Esophagus squamous epithelium (tissue), 5 donors: ENCODE measurements around the gene PIP5K1B. TPM values are rescaled to one million over a fixed set of nuclear protein-coding genes. Genes with fewer than 3 reads are reported as not detected.

Experiments
- DNase-seq: peaks from one replicate; lab custom pipeline; 2025; lab: John Stamatoyannopoulos, UW
- H3K27ac ChIP-seq, 4 donors: fragments of 200-600 bp; sonication (generic); one replicate each; pipeline ENCODE4 v1.5.1; 2016 to 2019; ENCODE audit warnings: mild to moderate bottlenecking in 1 of 4
- H3K27me3 ChIP-seq, 4 donors: fragments of 200-600 bp; sonication (generic); 1 replicate in 3 of 4; 2 replicates in 1 of 4; pipeline versions ENCODE4 v1.5.1 to v1.6.0; 2017 to 2021; ENCODE audit warnings: antibody characterized with exemption in 1 of 4
- H3K36me3 ChIP-seq, 3 donors: fragments of 200-600 bp; sonication (generic); one replicate each; pipeline ENCODE4 v1.5.1; 2016 to 2019
- H3K4me1 ChIP-seq, 3 donors: fragments of 200-600 bp; sonication (generic); one replicate each; pipeline ENCODE4 v1.5.1; 2017 to 2019
- H3K4me3 ChIP-seq, 4 donors: fragments of 200-600 bp; sonication (generic); 1 replicate in 3 of 4; 2 replicates in 1 of 4; pipeline ENCODE4 v1.5.1; 2016 to 2019; ENCODE audit warnings: mild to moderate bottlenecking in 2 of 4, moderate library complexity in 1 of 4
- H3K9me3 ChIP-seq, 3 donors: fragments of 200-600 bp; sonication (generic); one replicate each; pipeline ENCODE4 v1.5.1; 2016 to 2019
- CTCF ChIP-seq, 6 experiments: fragments of 450-650 bp in 4 of 6; fragments of 200-600 bp in 2 of 6; sonication (generic) in 2 of 6; IDR thresholded peaks; one replicate each; pipeline ENCODE4 v1.5.1; 2016 to 2019; ENCODE audit warnings: antibody characterized with exemption in 6 of 6, mild to moderate bottlenecking in 4 of 6, moderate library complexity in 4 of 6
- POLR2A ChIP-seq, 4 donors: fragments of 450-650 bp; IDR thresholded peaks; one replicate each; pipeline ENCODE4 v1.6.1; 2017; ENCODE audit warnings: antibody characterized with exemption in 4 of 4, mild to moderate bottlenecking in 4 of 4, moderate library complexity in 3 of 4
- WGBS, 2 donors: methylation state at CpG; one replicate each; pipeline ENCODE4 v1.1.5; 2018; 5-methylcytosine and 5-hydroxymethylcytosine counted together
- intact Hi-C: fragments of 100-400 bp; cut with DNase I; formaldehyde crosslinking; loops from one replicate; pipeline ENCODE4 v1.15.0; 2022
- total RNA-seq, 4 donors: library from RNA; depleted of rRNA; stranded (reverse); fragments of >200 nt; gene quantifications; one replicate each; pipeline ENCODE4 v1.1.0, GENCODE V29; 2016
- donor health status: DM: yes; HTN: yes; CAD: no.

Gene PIP5K1B
- total RNA-seq, 4 donors from 2014 or later: 0.38 to 0.97 (median 0.56) TPM; not detected in 1

- no peaks in the 10 kb centered on the region for H3K4me1 ChIP-seq
- H3K4me3 ChIP-seq: no peak overlapping the region
- TF ChIP-seq POLR2A (IDR thresholded peaks at IDR 0.05) (no peak), CTCF (IDR thresholded peaks at IDR 0.05) (no peak)
- peaks cover 0 to 13% (median 0%) of the 10 kb centered on the region in 4 donors for H3K27me3 ChIP-seq
- H3K9me3 ChIP-seq: no peaks in the 10 kb centered on the region
- no peaks in the 10 kb centered on the region for H3K36me3 ChIP-seq
- DNase-seq: no peak
- intact Hi-C loops: no loop called here
- H3K27ac ChIP-seq: no peak overlapping the region
- WGBS, 2 donors: 33 to 58% methylated on average over 5 of the region's 5 CpGs
These were observed 26.8 kb downstream of the PIP5K1B start for GRCh38 chr9:68731857-68732256.

- intact Hi-C loops: no loop called here
- H3K4me1 ChIP-seq: no peaks in the 10 kb centered on the region
- 64 to 73% methylated on average over 11 of the region's 11 CpGs for WGBS, 2 donors
- no peak for DNase-seq
- H3K27me3 ChIP-seq: peaks cover 0 to 13% (median 0%) of the 10 kb centered on the region in 4 donors
- no peak for TF ChIP-seq POLR2A (IDR thresholded peaks at IDR 0.05)
- H3K36me3 ChIP-seq: no peaks in the 10 kb centered on the region
- no peak overlapping the region for H3K4me3 ChIP-seq
- H3K27ac ChIP-seq: no peak overlapping the region
- H3K9me3 ChIP-seq: no peaks in the 10 kb centered on the region
These were observed 27.5 kb downstream of the PIP5K1B start for GRCh38 chr9:68732405-68733020.

GRCh38 chr9:68733021-68733405, 28.0 kb downstream of the PIP5K1B start:
- Histone ChIP-seq H3K27me3 (peaks cover 0 to 13% (median 0%) of the 10 kb centered on the region in 4 donors), H3K27ac (no peak overlapping the region), H3K4me3 (no peak overlapping the region), H3K36me3 (no peaks in the 10 kb centered on the region), H3K4me1 (no peaks in the 10 kb centered on the region), H3K9me3 (no peaks in the 10 kb centered on the region)
- no peak for DNase-seq
- intact Hi-C loops: no loop called here
- 71 to 78% methylated on average over 5 of the region's 5 CpGs for WGBS, 2 donors
- TF ChIP-seq POLR2A (IDR thresholded peaks at IDR 0.05): no peak
- TF ChIP-seq CTCF (IDR thresholded peaks at IDR 0.05): no peak

DNA sequence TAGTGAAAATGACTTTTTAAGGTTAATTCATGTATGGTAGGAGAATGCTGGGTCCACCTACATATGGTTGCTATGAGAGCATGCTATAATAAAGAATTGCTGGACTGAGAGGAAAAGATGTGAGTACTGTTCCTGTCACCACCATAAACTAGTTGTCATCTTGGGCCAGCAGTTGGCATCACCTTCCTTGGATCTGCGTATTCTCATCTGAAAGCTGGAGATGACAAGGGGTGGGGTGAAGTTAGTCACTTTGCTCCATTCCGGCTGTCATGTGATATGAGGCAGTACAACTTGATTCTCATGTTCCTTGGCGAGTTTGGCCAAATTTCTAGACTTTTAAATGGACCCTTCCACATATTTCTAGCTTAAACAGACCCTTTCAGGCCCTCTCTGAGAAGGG, 33.3 kb downstream of the PIP5K1B start:
- Histone ChIP-seq H3K27ac (no peak overlapping the region), H3K27me3 (peaks cover 0 to 6% (median 0%) of the 10 kb centered on the region in 4 donors), H3K36me3 (no peaks in the 10 kb centered on the region), H3K9me3 (no peaks in the 10 kb centered on the region), H3K4me1 (no peaks in the 10 kb centered on the region), H3K4me3 (no peak overlapping the region)
- intact Hi-C loops: no loop called here
- 81 to 87% methylated on average over 3 of the region's 3 CpGs for WGBS, 2 donors
- no peak for TF ChIP-seq POLR2A (IDR thresholded peaks at IDR 0.05)
- TF ChIP-seq CTCF (IDR thresholded peaks at IDR 0.05): no peak
- no peak for DNase-seq

- H3K27ac ChIP-seq: no peak overlapping the region
- TF ChIP-seq CTCF (IDR thresholded peaks at IDR 0.05): no peak
- no peak for TF ChIP-seq POLR2A (IDR thresholded peaks at IDR 0.05)
- H3K4me3 ChIP-seq: no peak overlapping the region
- H3K4me1 ChIP-seq: no peaks in the 10 kb centered on the region
- intact Hi-C loops: no loop called here
- 30 to 54% methylated on average over 2 of the region's 2 CpGs for WGBS, 2 donors
- no peaks in the 10 kb centered on the region for H3K9me3 ChIP-seq
- DNase-seq: no peak
- peaks cover 0 to 6% (median 0%) of the 10 kb centered on the region in 4 donors for H3K27me3 ChIP-seq
- H3K36me3 ChIP-seq: no peaks in the 10 kb centered on the region
These were observed 34.7 kb downstream of the PIP5K1B start for GRCh38 chr9:68739621-68740174.
